Activated T-cell treated with anti-CD3 and anti-CD28 coated beads for 4 hours (primary cell): Measurements from ENCODE around the gene TSSC4.

ENCODE experiments used
- DNase-seq: peaks from one replicate; pipeline ENCODE4 v3.0.0-alpha.2; 2020

Gene TSSC4

DNA sequence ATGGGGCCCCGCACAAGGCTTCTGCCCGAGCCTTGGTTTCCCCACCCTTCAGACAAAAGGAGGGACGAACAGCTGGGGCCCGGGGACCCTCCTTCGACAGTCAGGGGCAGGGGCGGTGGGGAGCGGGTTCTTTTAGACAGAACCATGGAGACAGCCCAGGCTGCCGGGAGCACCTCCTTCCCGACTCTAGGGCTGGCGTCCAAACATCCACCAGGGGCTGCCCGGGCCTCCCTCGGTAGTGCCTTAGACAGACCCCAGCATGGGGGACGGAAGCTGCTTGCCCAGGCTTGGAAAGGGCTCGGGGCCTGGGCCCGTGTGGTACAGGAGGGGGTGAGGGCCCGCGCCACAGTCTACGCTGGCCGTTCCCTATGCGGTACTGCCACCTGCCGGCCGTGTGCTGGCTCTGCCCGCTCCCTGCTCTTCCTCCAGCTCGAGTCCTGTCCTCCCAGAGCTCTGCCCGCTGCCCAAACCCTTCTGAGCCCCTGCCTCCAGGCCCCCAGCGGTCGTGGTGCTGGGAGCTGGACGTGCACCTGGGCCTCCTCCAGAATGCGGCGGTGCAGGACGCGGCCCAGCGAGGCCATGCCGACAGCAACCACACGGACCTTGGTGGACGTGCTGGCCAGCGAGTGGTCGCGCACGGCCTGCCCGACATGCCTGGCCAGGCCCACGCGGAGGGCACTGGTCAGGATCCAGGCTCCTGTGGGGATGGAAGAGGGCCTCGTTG lies 20.1 kb downstream of the TSSC4 start:
- peak; percentile 60 for DNase-seq

DNA sequence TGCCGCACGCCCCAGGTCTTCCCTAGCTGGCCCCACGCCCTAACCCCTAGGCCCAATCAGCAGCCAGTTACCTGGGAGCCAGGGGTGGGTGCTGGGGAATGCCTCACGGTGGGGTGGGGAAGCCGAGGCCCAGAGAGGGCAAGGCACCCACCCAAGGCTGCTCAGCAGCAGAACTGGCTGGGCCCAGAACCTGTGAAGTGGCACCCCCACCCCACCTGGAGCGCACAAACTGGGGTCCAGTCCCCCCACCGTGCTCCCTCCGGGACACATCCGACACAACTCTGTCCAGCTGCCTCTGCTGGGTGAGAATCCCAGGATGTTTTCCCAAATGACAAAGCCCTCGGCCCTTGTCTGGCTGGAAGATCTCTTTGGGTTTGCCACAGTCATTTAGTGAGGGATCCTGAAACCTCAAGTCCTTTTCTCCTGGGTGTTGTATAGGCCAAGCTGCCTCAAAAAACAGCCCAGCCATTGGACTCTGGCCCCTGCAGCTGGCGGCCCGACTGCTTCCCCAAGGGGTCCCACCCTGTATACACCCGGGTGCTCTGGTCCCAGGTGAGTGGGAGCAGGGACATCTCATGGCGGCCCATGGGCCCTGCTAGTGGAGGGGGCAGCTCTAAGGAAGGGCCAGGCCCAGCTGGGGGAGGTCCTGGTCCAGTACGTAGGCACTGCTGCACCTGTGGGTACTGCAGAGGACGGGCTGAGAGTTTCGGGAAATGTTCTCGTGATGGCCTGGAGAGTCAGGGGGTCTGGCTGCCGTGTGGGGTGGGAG lies 20.9 kb downstream of the TSSC4 start:
- DNase-seq, result no peak

DNA sequence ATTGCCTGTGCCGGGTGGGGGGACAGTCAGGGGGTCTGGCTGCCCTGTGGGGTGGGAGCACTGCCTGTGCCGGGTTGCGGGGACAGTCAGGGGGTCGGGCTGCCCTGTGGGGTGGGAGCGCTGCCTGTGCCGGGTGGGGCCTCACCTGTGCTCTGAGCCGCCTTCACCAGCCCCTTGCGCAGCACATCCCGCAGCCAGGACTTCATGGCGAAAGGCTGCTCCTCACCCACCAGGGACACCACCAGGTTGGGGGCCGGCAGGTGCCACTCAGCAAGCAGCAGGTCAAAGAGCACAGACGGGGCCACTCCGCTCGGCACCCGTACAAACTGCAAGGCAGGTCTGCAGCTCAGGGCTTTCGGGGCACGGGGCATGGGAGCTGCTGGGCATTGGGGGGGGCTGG lies 21.4 kb downstream of the TSSC4 start:
- DNase-seq, result no peak

DNA sequence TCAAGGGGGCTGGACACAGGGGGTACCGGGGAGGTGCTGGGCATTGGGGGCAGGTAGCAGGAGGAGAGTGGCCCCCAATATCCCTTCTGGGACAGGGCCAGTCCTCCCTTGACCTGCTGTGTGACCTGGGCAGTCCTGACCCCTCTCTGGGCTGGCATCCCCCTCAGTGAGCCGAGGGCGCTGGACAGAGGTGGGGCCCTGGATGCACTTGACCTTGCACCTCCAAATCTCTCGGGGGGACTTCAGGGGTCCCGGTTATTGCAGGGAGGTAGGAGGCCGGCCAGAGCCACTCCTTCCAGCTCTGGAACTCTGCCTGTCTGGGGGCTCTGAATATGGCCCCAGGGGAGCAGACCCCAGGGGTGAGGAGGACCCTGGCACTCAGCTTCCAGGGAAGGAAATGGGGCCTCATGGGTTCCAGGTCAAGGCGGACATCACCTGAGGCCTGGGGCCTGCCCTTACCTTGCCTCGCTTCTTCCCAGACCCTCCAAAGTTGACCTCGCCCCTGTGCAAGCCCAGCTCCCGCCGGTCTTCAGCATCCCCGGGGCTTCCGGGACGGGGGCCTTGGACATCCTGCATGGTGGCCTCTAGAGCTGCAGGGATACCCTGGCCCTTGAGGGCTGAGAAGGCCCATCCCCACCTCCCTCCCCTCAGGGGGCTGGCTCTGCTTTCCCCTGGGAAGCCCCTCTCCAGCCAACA lies 22.1 kb downstream of the TSSC4 start:
- no peak for DNase-seq

DNA sequence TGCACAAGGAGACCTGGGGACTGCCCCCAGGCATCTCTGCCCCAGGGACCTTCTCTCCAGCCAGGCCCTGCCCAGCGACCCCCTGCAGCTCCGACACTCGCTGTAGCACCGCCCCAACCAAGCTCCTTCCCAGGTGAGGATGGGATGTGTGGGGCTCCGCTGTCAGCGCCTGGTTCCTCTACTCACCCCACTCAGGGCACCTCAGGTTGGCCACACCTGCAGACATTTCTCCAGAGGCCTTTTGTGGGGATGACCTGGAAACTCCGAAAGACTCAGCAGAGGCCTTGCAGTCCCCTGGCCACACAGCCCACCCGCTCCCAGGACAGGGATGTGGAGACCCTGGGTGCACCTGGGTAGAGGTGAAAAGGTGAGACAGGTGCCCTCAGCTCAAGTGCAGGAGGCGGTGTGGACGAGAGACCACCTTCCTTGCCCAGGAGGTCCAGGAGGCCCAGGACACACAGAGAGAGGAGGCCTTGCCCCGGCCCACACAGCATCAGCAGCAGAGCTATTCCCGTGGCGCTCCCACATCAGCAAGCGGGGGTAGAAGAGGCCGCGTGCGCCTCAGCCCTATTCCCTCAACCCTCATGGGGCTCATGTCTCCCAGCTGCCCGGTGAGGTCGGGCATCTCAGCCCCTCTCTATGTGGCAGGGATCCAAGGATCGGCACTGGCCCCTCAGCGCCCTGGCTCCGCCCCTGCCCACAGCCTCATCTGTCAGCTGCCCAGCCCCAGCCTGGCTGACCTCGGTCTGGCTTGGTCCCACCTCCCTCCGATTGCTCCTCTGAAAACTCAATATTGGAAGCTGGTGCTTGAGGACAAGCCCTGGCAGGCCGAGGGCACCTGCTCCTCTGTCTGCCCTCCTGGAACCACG lies 22.8 kb downstream of the TSSC4 start:
- DNase-seq, result no peak

DNA sequence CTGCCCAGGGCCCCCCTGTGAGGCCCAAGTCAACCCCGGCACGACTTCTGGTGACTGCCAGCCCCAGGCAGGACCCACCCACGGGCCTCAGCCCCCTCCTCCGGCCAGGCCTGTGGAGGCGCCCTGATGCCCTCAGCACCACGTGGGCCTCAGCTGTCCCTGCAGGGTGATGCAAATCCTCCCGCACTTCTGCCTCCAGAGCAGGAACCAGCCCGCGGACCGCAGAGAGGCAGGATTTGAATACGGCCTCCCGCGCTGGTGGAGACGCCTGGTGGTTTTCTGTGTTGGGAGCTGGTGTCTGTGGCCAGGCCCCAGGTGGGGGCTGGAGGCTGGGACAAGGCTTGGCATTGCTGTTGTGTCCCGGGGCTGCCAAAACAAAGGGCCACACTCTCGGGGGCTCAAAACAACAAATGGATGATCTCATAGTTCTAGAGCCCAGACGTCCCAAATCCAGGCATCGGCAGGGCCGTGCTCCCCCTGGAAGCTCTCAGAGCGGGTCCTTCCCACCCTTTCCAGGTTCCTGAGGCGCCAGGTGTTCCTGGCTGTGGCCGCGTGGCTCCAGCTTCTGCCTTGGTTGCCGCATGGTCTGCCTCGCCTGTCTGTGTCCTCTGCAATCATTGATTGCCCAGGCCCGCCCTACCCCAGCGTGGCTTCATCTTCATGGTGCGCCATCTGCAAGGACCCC lies 24.4 kb downstream of the TSSC4 start:
- DNase-seq, result no peak

DNA sequence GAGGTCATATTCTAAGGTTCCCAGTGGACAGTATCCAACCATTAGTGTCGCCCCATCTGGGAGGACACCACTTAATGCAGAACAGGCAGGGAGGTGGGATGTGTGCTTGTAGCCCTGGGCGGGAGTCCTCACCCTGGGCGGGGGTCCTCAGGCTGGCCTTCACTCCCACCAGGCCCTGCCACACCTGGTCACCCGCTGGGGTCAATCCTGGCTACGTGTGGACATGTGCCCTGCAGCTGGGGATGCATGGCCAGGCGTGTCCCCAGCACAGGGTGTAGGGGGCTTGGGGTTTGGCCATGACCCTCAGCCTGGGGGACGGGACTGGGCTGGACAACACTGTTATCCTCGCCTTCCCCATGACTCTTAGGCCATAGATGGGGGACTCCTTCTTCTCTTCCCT lies 25.0 kb downstream of the TSSC4 start:
- no peak for DNase-seq

DNA sequence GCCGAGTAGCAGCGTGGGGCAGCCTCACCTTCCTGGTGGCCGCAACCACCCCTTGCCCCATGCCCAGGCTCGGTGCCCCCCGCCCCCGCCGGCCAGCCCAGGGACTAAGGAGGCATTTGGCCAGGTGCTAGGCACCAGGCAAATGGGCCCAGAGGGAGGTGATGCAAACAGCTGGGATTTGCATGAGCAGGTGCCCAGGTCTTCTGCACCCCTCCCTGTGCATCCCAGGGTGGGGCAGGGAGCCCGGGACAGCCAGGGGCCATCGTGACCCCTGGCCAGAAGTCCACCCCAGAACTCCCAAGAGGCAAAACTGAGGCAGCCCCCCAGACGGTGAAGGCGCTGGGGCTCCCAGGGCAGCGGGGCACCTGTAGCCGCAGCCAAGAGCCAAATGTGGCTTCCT lies 25.7 kb downstream of the TSSC4 start:
- DNase-seq, result no peak

DNA sequence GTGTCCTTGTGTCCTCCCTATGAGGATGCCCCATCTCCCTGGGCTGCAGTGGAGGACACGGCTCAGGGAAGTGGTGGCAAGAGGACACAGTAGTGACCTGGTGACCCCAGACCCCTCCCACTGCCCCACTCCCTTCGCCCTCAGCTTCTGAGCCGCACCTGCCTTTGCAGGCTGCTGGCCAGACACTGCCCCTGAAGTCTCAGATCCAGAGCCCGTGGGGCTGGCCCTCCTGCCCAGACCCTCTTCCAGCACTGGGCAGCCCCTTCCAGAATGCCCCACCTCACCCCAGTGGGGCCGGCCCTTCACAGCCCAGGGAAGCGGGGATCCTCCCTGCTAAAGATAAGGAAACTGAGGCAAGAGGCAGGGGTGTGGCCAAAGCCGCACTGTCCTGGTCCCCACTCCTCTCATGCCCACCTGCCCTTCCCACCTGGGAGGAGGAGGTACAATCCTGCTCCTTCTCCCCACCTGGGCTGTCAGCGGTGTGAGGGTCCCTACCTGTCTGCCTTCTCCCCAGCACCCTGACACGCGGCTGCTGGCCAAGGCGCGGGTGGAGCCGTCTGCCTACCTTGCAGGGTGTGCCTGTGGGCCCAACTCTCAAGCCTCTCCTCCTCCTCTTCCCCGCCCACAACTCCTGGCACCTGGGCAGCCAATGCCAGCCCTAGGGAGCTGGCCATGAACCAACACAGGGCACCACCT lies 26.4 kb downstream of the TSSC4 start:
- no peak for DNase-seq

DNA sequence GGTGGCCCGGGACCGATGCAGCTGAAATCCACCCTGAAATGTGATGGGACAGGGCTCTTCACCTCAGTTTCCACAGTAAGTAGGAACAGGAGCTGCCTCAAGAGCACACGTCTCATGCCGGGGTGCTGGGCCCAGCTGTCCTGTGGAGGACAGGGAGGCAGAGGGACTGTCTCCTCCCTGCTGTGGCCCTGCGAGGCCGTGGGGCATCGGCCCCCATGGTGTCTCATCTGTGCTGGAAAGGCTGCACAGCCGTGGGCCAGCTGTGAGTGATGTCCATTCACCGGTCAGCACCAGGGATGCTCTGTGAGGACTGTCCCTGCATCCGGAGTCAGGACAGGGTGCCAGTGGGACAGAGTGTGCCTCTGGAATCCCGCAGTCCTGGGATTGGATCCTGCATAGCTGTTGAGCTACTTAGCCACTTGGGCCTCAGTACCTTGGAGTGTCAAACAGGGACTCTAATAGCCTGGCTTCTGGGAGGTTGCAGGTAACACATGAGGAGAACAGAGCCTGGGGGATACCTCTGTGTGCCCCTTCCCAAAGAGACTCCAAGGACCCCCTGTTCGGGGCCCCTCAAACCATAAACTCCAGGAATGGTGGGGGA lies 27.3 kb downstream of the TSSC4 start:
- DNase-seq, result no peak

DNA sequence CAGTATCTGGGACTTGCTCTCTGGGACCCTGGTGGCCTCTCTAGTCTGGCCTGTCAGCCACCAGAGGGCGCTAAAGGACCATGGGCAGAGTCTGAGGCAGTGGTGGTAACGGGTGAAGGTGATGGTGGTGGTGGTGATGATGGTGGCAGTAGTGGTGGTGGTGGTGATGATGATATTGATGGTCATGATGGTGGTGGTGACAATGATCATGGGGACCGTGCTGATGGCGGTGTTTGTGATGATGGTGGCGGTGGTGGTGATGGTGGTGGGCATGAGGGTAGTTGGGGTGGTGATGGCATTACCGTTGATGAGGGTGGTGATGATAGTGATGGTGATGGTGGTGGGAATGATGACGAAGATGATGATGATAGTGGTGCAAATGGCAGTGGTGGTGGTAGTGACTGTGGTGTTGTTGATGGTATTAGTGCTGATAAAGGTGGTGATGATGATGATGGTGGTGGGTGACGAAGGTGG lies 27.8 kb downstream of the TSSC4 start:
- peak; percentile 88 for DNase-seq

DNA sequence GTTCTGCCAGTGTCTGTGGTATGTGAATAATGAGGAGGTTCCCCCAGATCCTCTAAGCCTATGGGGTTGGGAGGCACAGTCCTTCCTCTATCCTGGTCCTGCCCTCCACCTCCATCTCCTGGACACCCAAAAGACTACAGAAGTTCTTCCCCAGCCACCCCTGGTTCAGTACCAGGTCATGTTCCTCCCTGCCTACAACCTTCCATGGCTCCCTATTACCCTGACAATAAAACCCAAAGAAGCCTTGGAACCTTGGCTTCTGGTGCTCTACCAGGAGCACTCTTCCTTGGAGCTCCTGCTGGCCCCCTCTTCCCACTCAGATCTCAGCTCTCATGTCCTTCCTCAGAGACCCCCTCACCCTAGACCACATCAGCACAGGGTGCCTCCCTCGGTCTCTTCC lies 30.8 kb downstream of the TSSC4 start:
- no peak for DNase-seq

DNA sequence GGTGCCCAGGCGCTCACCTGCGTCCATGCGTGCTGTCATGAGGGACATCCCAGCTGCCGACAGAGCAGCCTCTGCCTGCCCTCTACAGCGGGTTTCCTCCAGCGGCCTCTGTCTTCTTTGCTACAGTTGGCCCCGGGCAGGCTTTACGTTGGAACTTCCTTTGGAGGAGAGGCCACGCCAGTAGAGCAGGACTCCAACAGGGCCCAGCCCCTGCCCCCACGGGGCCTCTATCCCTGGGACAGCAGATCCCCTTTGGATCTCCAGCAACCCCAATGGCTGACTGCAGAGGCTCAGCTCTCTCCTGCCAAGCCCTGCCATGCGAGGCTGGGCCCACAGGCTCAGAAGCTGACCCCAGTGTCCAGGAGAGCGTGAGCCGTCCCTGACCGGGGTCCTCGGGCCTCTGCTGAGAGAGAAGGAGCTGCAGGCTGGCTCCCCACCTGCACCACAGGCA lies 31.6 kb downstream of the TSSC4 start:
- no peak for DNase-seq

DNA sequence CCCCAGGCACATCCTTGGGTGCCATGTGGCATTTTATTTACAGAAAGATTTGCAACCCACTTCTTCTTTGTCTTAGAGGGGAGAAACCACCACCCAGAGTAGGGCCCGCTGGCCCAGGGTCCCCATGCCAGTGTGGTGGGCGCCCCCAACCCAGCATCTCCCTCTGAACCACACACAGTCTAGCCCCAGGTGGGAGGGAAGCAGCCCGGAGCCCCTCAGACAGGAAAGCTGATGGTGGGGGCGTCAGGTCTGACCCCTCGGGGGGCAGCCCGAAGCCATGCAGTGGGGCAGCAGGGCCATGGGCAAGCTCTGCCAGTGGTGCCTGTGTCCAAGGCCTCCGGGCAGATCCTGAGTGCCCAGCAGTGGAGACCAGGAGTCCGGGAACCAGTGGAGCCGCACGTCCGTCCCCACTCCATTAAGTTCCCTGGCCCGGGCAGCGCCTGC lies 32.1 kb downstream of the TSSC4 start:
- DNase-seq, result no peak

DNA sequence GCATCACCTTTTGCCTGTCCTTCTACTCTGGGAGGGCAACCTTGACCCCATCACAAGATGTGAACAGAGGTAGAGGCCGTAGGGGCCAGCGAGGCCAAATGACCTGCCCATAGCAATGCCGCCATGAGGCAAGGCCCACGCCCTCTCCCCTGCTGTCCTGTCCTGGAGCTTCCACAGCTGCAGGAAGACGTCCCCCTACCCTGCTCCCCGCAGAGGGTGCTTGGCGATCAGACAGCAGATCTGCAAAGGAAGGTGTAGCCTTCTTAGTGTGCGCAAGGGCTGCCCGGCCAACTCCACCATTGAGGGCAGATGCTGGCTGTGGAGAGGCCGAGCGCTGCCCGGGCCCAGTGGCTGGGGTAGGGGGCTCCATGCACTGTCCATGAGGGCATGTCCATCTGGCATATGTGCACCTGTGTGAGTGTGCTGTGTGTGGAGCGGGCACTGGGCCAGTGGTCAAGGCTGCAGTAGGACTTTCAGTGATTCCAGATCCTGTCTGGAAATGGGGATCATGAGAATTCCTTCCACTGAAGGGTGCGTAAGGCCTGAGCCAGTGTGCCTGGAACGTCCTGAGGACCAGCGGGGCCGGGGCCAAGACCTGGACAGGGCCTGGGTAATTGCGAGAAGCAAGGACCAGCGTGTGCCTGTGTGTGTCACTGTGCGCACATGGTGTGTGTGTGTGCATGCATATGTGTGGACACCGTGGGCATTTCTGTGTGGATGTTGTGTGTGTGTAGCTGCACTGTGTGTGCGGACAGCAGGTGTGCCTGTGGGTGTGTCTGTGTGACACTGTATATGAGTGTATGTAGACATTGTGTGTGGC lies 32.8 kb downstream of the TSSC4 start:
- no peak for DNase-seq

DNA sequence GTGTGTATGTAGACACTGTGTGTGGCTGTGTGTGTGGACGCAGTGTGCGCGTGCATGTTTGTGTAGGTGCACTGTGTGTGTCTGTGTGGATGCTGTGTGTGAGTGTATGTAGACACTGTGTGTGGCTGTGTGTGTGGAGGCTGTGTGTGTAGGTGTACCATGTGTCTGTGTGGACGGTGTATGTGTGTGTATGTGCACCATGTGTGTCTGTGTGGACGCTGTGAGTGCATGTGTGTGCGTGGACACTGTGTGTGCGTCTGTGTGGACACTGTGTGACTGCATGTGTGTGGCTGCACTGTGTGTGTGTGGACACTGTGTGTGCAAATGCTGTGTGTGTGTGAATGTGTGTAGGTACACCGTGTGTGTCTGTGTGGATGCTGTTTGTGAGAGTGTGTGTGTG lies 33.5 kb downstream of the TSSC4 start:
- no peak for DNase-seq

DNA sequence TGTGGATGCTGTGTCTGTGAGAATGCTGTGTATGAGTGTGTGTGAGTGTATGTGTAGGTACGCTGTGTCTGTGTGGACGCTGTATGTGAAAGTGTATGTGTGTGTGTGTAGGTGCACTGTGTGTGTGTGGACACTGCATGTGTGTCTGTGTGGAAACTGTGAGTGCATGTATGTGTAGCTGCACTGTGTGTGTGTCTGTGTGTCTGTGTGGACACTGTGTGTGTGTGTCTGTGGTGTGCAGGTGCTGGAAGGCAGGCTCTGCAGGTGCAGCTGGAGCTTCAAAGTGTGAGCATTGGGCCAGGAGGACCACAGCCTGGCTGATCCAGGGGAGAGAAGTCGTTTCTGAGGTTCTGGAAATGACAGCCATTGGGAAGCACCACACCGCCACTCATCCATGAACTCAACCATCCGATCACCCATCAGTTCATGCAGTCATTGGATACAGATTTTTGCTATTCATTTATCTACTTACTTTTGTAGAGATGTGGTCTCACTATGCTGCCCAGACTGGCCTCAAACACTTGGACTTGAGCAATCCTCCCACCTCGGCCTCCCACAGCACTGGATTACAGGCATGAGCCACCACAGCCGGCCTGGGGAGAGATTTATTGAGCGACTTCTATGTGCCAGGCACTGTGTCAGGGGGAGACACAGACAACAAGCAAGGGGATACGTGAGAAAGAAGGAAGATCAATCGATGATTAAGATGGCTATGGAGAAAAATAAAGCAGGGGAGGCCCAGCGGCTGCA lies 34.1 kb downstream of the TSSC4 start:
- no peak for DNase-seq

DNA sequence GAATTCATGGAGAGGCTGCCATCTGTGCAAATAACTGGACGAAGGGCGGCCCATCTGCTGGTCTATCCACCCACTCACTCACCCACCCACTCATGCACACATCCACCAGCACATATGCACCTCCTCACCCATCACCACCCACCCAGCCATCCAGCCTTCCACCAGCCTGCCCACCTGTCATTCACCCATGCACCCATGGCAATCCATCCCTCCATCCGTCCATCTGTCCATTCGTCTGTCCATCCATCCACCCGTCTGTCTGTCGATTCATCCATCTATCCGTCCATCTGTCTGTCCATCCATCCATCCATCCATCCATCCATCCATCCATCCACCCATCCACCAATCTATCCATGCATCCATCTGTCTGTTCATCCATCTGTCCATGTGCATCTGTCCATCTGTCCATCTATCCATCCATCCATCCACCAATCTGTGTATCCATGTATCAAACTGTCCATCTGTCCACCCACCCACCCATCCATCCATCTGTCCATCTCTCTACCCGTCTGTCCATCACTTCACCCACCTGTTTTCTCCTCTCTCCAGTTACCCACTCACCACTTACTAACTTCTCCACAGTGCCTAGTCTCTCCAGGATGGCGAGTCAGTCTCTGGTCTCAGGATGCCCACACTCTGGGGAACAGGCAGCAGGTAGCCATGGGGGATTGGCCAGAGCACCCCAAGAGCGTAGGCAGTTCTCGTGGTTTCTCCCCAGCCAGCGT lies 34.9 kb downstream of the TSSC4 start:
- no peak for DNase-seq
